H9 (cell line): Measurements from ENCODE around the gene NUPR1. TPM values are rescaled to one million over a fixed set of nuclear protein-coding genes. Genes with fewer than 3 reads are reported as not detected.

Experiments
- DNase-seq: peaks from one replicate; pipeline ENCODE4 v3.0.0-alpha.2; 2017
- H2AFZ ChIP-seq: one replicate; pipeline ENCODE4 v1.6.1; 2013; ENCODE audit warnings: mild to moderate bottlenecking, low read length, control low read depth, moderate library complexity
- H2AK5ac ChIP-seq: 2 replicates; pipeline ENCODE4 v1.6.1; 2013; ENCODE audit warnings: low read length, control low read depth, mixed read lengths; ENCODE audit not compliant: insufficient read length
- H2BK120ac ChIP-seq: one replicate; pipeline ENCODE4 v1.6.1; 2013; ENCODE audit warnings: low read depth, mild to moderate bottlenecking, low read length, control low read depth, inconsistent platforms; ENCODE audit not compliant: poor library complexity, severe bottlenecking
- H2BK12ac ChIP-seq: 2 replicates; pipeline ENCODE4 v1.6.1; 2013; ENCODE audit warnings: low read length, control low read depth, mixed read lengths, low read depth; ENCODE audit not compliant: insufficient read length
- H2BK15ac ChIP-seq: 2 replicates; pipeline ENCODE4 v1.6.1; 2013; ENCODE audit warnings: low read depth, low read length, control low read depth
- H2BK20ac ChIP-seq: one replicate; pipeline ENCODE4 v1.6.1; 2013; ENCODE audit warnings: low read depth, mild to moderate bottlenecking, low read length, control low read depth, inconsistent platforms; ENCODE audit not compliant: poor library complexity, severe bottlenecking
- H2BK5ac ChIP-seq: 2 replicates; pipeline ENCODE4 v1.6.1; 2013; ENCODE audit warnings: low read length, control low read depth, mixed read lengths; ENCODE audit not compliant: insufficient read length
- H3K14ac ChIP-seq: 2 replicates; pipeline ENCODE4 v1.6.1; 2013; ENCODE audit warnings: low read length, control low read depth; ENCODE audit not compliant: insufficient read depth
- H3K18ac ChIP-seq: 2 replicates; pipeline ENCODE4 v1.6.1; 2013; ENCODE audit warnings: low read depth, mild to moderate bottlenecking, mixed read lengths, low read length, control low read depth; ENCODE audit not compliant: insufficient read length
- H3K23ac ChIP-seq: 2 replicates; pipeline ENCODE4 v1.6.1; 2013; ENCODE audit warnings: low read length, control low read depth, mixed read lengths, low read depth; ENCODE audit not compliant: insufficient read length
- H3K23me2 ChIP-seq: 2 replicates; pipeline ENCODE4 v1.6.1; 2013; ENCODE audit warnings: low read depth, mild to moderate bottlenecking, mixed read lengths, low read length, control low read depth; ENCODE audit not compliant: insufficient read length, poor library complexity, severe bottlenecking
- H3K27ac ChIP-seq: 2 replicates; pipeline ENCODE4 v1.5.1; 2013; ENCODE audit warnings: low read length, control low read depth, mixed read lengths, low read depth; ENCODE audit not compliant: insufficient read length
- H3K27me3 ChIP-seq: 2 replicates; pipeline ENCODE4 v1.6.1; 2013; ENCODE audit warnings: low read length, control low read depth, inconsistent platforms; ENCODE audit not compliant: insufficient read depth
- H3K4ac ChIP-seq: 2 replicates; pipeline ENCODE4 v1.6.1; 2013; ENCODE audit warnings: low read depth, mild to moderate bottlenecking, control low read depth, inconsistent platforms, low read length, moderate library complexity
- H3K4me1 ChIP-seq: 2 replicates; pipeline ENCODE4 v1.6.1; 2013; ENCODE audit warnings: low read length, control low read depth, inconsistent platforms; ENCODE audit not compliant: insufficient read depth
- H3K4me2 ChIP-seq: 2 replicates; pipeline ENCODE4 v1.6.1; 2013; ENCODE audit warnings: low read length, control low read depth, mixed read lengths; ENCODE audit not compliant: insufficient read length, insufficient read depth
- H3K56ac ChIP-seq: 2 replicates; pipeline ENCODE4 v1.6.1; 2013; ENCODE audit warnings: low read depth, mild to moderate bottlenecking, mixed read lengths, low read length, control low read depth; ENCODE audit not compliant: insufficient read length
- H3K79me1 ChIP-seq: 2 replicates; pipeline ENCODE4 v1.6.1; 2013; ENCODE audit warnings: low read depth, mild to moderate bottlenecking, moderate library complexity, low read length, control low read depth, inconsistent platforms; ENCODE audit not compliant: insufficient read depth, poor library complexity, severe bottlenecking
- H3K79me2 ChIP-seq: 2 replicates; pipeline ENCODE4 v1.6.1; 2013; ENCODE audit warnings: low read length, control low read depth, inconsistent platforms; ENCODE audit not compliant: insufficient read depth
- H3K9ac ChIP-seq: 2 replicates; pipeline ENCODE4 v1.6.1; 2013; ENCODE audit warnings: low read length, control low read depth, mixed read lengths; ENCODE audit not compliant: insufficient read length; ENCODE audit errors: extremely low read depth
- H3K9me3 ChIP-seq: one replicate; pipeline ENCODE4 v1.6.1; 2013; ENCODE audit warnings: low read depth, low read length, inconsistent platforms; ENCODE audit not compliant: control insufficient read depth
- H3T11ph ChIP-seq: one replicate; pipeline ENCODE4 v1.6.1; 2013; ENCODE audit warnings: mild to moderate bottlenecking, low read length, control low read depth, inconsistent platforms
- H4K20me1 ChIP-seq: one replicate; pipeline ENCODE4 v1.6.1; 2013; ENCODE audit not compliant: control insufficient read depth, insufficient read length, insufficient read depth
- H4K5ac ChIP-seq: 2 replicates; pipeline ENCODE4 v1.6.1; 2013; ENCODE audit warnings: low read depth, mild to moderate bottlenecking, mixed read lengths, low read length, control low read depth; ENCODE audit not compliant: insufficient read length
- H4K8ac ChIP-seq: replicated peaks from 2 replicates; pipeline ENCODE4 v1.6.1; 2013; ENCODE audit warnings: low read length, control low read depth, mixed read lengths, low read depth; ENCODE audit not compliant: insufficient read length
- H4K91ac ChIP-seq: 2 replicates; pipeline ENCODE4 v1.6.1; 2013; ENCODE audit warnings: low read depth, mild to moderate bottlenecking, moderate library complexity, mixed read lengths, low read length, control low read depth; ENCODE audit not compliant: insufficient read length
- H3K27ac Mint-ChIP-seq, 3 experiments: 2 replicates in 2 of 3; 3 replicates in 1 of 3; pipeline ENCODE4 v1.8.0; 2020 to 2021; ENCODE audit warnings: mixed read lengths in 3 of 3, mild to moderate bottlenecking in 1 of 3, moderate library complexity in 1 of 3
- H3K27me3 Mint-ChIP-seq: 2 replicates; pipeline ENCODE4 v1.8.0; 2021; ENCODE audit warnings: low read depth, mild to moderate bottlenecking, moderate library complexity, mixed read lengths
- H3K36me3 Mint-ChIP-seq, 3 experiments: 2 replicates in 2 of 3; 3 replicates in 1 of 3; pipeline ENCODE4 v1.8.0; 2020 to 2021; ENCODE audit warnings: low read depth in 3 of 3, mixed read lengths in 3 of 3; ENCODE audit not compliant: insufficient read depth in 1 of 3
- H3K4me1 Mint-ChIP-seq, 2 experiments: 2 replicates each; pipeline ENCODE4 v1.8.0; 2020; ENCODE audit warnings: mixed read lengths in 2 of 2
- H3K4me3 Mint-ChIP-seq, 2 experiments: 2 replicates in 1 of 2; 3 replicates in 1 of 2; pipeline ENCODE4 v1.8.0; 2020 to 2021; ENCODE audit warnings: mild to moderate bottlenecking in 2 of 2, mixed read lengths in 2 of 2, moderate library complexity in 1 of 2
- H3K9me3 Mint-ChIP-seq, 2 experiments: 2 replicates in 1 of 2; 3 replicates in 1 of 2; pipeline ENCODE4 v1.8.0; 2020; ENCODE audit warnings: mild to moderate bottlenecking in 2 of 2, mixed read lengths in 2 of 2, moderate library complexity in 1 of 2
- WGBS: extraction: QIAGEN DNeasy Blood & Tissue Kit; methylation state at CpG from one replicate; pipeline ENCODE4 v1.1.7; 2013; ENCODE audit warnings: missing lambda C conversion rate, low lambda C conversion rate, mixed read lengths; ENCODE audit not compliant: insufficient read length; ENCODE audit errors: extremely low coverage; 5-methylcytosine and 5-hydroxymethylcytosine counted together
- total RNA-seq: library from RNA; stranded (reverse); gene quantifications from 2 replicates; pipeline ENCODE4 v1.2.1, GENCODE V29; 2021
- TF ChIP-seq, protein P1 (sequence below): fragments of 200-600 bp; sonication (generic); conservative IDR thresholded peaks from 3 replicates; pipeline ENCODE4 v1.8.0; 2021; ENCODE audit warnings: antibody characterized with exemption, mild to moderate bottlenecking

NUPR1 gene
- total RNA-seq, 1 experiment from 2014 or later: 0.35 TPM

DNA sequence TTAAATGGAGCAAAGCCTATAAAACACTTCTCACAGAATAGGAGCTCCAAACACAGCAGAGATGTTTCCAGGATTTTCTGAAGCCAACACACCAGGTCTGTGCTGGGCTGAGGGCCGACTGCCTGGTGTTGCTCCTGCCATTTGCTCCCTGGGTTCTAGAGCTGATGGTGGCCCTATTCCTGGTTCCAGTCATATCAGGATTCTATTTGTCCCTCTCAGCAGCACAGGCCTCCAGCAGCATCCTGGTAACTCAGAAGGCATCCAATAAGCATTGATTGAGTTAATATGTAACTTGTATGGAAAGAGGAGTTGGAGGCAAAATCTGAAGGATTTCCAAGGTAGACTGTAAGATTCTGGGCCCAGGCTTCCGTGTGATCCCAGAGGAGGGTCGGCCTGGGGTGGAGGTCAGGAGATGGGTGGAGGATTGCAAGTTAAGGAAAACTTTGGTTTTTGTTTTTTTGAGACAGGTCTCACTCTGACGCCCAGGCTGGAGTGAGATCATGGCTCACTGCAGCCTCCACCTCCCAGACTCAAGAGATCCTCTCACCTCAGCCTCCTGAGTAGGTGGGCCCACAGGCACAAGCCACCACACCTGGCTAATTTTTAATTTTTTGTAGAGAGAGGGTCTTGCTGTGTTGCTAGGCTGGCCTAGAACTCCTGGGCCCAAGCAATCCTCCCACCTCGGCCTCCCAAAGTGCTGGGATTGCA is 5.7 kb downstream of the NUPR1 start:
- no peaks in the 10 kb centered on the region for H3K23me2 ChIP-seq
- H3K4ac ChIP-seq: no peak overlapping the region
- H3K79me1 ChIP-seq: no peaks in the 10 kb centered on the region
- H4K5ac ChIP-seq: no peak overlapping the region
- H2AFZ ChIP-seq: no peak overlapping the region
- no peak overlapping the region for H3K4me2 ChIP-seq
- no peak overlapping the region for H3K4me3 Mint-ChIP-seq
- H4K8ac ChIP-seq: no peak overlapping the region
- H3K23ac ChIP-seq: no peak overlapping the region
- no peak overlapping the region for H4K91ac ChIP-seq
- H3K14ac ChIP-seq: no peak overlapping the region
- no peak for DNase-seq
- H2AK5ac ChIP-seq: no peak overlapping the region
- no peak overlapping the region for H3K18ac ChIP-seq
- H3K27me3 ChIP-seq: no peaks in the 10 kb centered on the region
- H2BK12ac ChIP-seq: no peak overlapping the region
- no peak overlapping the region for H3K56ac ChIP-seq
- no peak overlapping the region for H3K27ac Mint-ChIP-seq
- WGBS: no CpG with 5 or more reads among the region's 5 CpGs
- peaks cover 3% of the 10 kb centered on the region; the same call in 1 of the 2 replicates for H3K27me3 Mint-ChIP-seq
- no peak overlapping the region for H3K27ac ChIP-seq
- H3K9ac ChIP-seq: no peak overlapping the region
- H2BK15ac ChIP-seq: no peak overlapping the region
- no peak overlapping the region for H2BK20ac ChIP-seq
- no peaks in the 10 kb centered on the region for H3K4me1 ChIP-seq
- no peaks in the 10 kb centered on the region for H4K20me1 ChIP-seq
- H2BK5ac ChIP-seq: no peak overlapping the region
- no peaks in the 10 kb centered on the region for H3K9me3 ChIP-seq
- no peak overlapping the region for H2BK120ac ChIP-seq
- no peaks in the 10 kb centered on the region for H3K36me3 Mint-ChIP-seq
- no peaks in the 10 kb centered on the region for H3K79me2 ChIP-seq
- no peak overlapping the region for H3T11ph ChIP-seq
- no peaks in the 10 kb centered on the region; a peak in 1 of 5 replicates for H3K9me3 Mint-ChIP-seq
- H3K4me1 Mint-ChIP-seq: peaks cover 6 to 10% of the 10 kb centered on the region in 2 experiments; a peak in 3 of 4 replicates
- TF ChIP-seq, protein P1, sequence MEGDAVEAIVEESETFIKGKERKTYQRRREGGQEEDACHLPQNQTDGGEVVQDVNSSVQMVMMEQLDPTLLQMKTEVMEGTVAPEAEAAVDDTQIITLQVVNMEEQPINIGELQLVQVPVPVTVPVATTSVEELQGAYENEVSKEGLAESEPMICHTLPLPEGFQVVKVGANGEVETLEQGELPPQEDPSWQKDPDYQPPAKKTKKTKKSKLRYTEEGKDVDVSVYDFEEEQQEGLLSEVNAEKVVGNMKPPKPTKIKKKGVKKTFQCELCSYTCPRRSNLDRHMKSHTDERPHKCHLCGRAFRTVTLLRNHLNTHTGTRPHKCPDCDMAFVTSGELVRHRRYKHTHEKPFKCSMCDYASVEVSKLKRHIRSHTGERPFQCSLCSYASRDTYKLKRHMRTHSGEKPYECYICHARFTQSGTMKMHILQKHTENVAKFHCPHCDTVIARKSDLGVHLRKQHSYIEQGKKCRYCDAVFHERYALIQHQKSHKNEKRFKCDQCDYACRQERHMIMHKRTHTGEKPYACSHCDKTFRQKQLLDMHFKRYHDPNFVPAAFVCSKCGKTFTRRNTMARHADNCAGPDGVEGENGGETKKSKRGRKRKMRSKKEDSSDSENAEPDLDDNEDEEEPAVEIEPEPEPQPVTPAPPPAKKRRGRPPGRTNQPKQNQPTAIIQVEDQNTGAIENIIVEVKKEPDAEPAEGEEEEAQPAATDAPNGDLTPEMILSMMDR: no peak
